Measurements from ENCODE around the gene ILKAP.

- TF ChIP-seq CTCF (IDR thresholded peaks at IDR 0.05) (no peak), EZH2 (IDR thresholded peaks at IDR 0.05; ENCODE audit: borderline replicate concordance, insufficient read depth, low read depth, low read length, poor library complexity, severe bottlenecking) (no peak)
These were observed 19.7 kb downstream of the ILKAP start for GRCh38 chr2:238183821-238184220.
